HepG2 (cell line): Measurements from ENCODE around the gene MFAP2. TPM values are rescaled to one million over a fixed set of nuclear protein-coding genes. Genes with fewer than 3 reads are reported as not detected.

Source experiments
- ATAC-seq: fragments of 200-7000 bp; cut with Tn5 transposase; 3 replicates; pipeline ENCODE4 v1.9.1; 2020; ENCODE audit warnings: mild to moderate bottlenecking, moderate library complexity
- BruUV-seq: library from RNA; stranded (reverse); fragments of 400-500 nt; replicated peaks from 2 replicates; lab custom pipeline; 2021; lab: Mats Ljungman, UMichigan
- CTCF ChIA-PET: fragments of 300-600 bp; formaldehyde crosslinking; extraction: SDS; loops from one replicate; lab custom pipeline; 2021; ENCODE audit warnings: low total read pairs, inconsistent platforms, low intra/inter-chr PET ratio; lab: Yijun Ruan, JAX
- POLR2A ChIA-PET: fragments of 350-600 bp; sonication (Branson Sonifier 250); formaldehyde crosslinking; loops from one replicate; lab custom pipeline; 2020; ENCODE audit warnings: antibody characterized with exemption, inconsistent platforms; lab: Yijun Ruan, JAX
- DNase-seq: peaks from one replicate; pipeline ENCODE4 v3.0.0-alpha.2; 2015; ENCODE audit warnings: low spot score
- FAIRE-seq: peaks from 3 replicates; lab custom pipeline; 2011; peaks lifted over from hg19 to GRCh38; lab: Jason Lieb, UNC
- H2AFZ ChIP-seq: one replicate; pipeline ENCODE4 v1.6.1; 2011; ENCODE audit warnings: low read length, inconsistent platforms
- H3K27ac ChIP-seq: fragments of 300-600 bp; 3 replicates; pipeline ENCODE4 v1.8.0; 2011; ENCODE audit warnings: mixed run types, mild to moderate bottlenecking, mixed read lengths, low read length, inconsistent platforms; ENCODE audit not compliant: insufficient read depth; ENCODE audit errors: extremely low read length
- H3K27me3 ChIP-seq, 2 experiments: fragments of 200-600 bp in 1 of 2; 2 replicates in 1 of 2; 3 replicates in 1 of 2; pipeline versions ENCODE4 v1.6.0 to v1.8.0; 2011; ENCODE audit warnings: low read length in 2 of 2, mild to moderate bottlenecking in 2 of 2, moderate library complexity in 2 of 2, inconsistent platforms in 1 of 2; ENCODE audit not compliant: insufficient read depth in 2 of 2, control insufficient read depth in 1 of 2
- H3K36me3 ChIP-seq, 2 experiments: fragments of 200-600 bp in 1 of 2; replicated peaks in 1 of 2; 2 replicates in 1 of 2; 3 replicates in 1 of 2; pipeline versions ENCODE4 v1.5.1 to v1.8.0; 2011; ENCODE audit warnings: low read length in 2 of 2, inconsistent platforms in 1 of 2; ENCODE audit not compliant: insufficient read depth in 2 of 2, control insufficient read depth in 1 of 2
- H3K4me1 ChIP-seq: 2 replicates; pipeline ENCODE4 v1.5.1; 2012; ENCODE audit warnings: low read length, inconsistent platforms; ENCODE audit not compliant: insufficient read depth
- H3K4me2 ChIP-seq: 2 replicates; pipeline ENCODE4 v1.6.0; 2011; ENCODE audit warnings: low read depth, low read length, inconsistent platforms
- H3K4me3 ChIP-seq, 3 experiments: fragments of 200-600 bp in 1 of 3; sonication (generic), shearing (Covaris generic) in 1 of 3; replicated peaks in 1 of 3; 2 replicates each; pipeline ENCODE4 v1.5.1; 2011 to 2016; ENCODE audit warnings: low read length in 3 of 3, inconsistent platforms in 2 of 3, low read depth in 2 of 3, mild to moderate bottlenecking in 2 of 3, control low read depth in 1 of 3, mixed read lengths in 1 of 3; ENCODE audit not compliant: insufficient read depth in 1 of 3
- H3K79me2 ChIP-seq: one replicate; pipeline ENCODE4 v1.6.1; 2011; ENCODE audit warnings: low read length, inconsistent platforms; ENCODE audit not compliant: insufficient read depth
- H3K9ac ChIP-seq: 2 replicates; pipeline ENCODE4 v1.6.0; 2011; ENCODE audit warnings: mild to moderate bottlenecking, low read depth, low read length, inconsistent platforms; ENCODE audit not compliant: insufficient read depth
- H3K9me3 ChIP-seq: 2 replicates; pipeline ENCODE4 v1.5.1; 2012; ENCODE audit warnings: mild to moderate bottlenecking, low read length
- H4K20me1 ChIP-seq: 2 replicates; pipeline ENCODE4 v1.6.0; 2011; ENCODE audit warnings: inconsistent platforms, mild to moderate bottlenecking, low read length, moderate library complexity; ENCODE audit not compliant: insufficient read depth
- BHLHE40 ChIP-seq: IDR thresholded peaks from 2 replicates; pipeline ENCODE4 v1.6.1; 2011; ENCODE audit warnings: low read length, improper control_type of control experiment
- IKZF4 ChIP-seq: sonication (generic); formaldehyde crosslinking; IDR thresholded peaks from 2 replicates; pipeline ENCODE4 v1.5.1; 2020; ENCODE audit warnings: borderline replicate concordance, mild to moderate bottlenecking, low read depth, missing genetic modification reagents; ENCODE audit errors: not compliant biosample characterization
- NRL ChIP-seq: sonication (generic); formaldehyde crosslinking; IDR thresholded peaks from 2 replicates; pipeline ENCODE4 v1.5.0; 2020; ENCODE audit warnings: missing genetic modification reagents, mild to moderate bottlenecking, moderate library complexity, borderline replicate concordance
- TBX2 ChIP-seq: sonication (generic); formaldehyde crosslinking; IDR thresholded peaks from 2 replicates; pipeline ENCODE4 v1.5.0; 2020; ENCODE audit warnings: missing genetic modification reagents, mild to moderate bottlenecking, borderline replicate concordance
- ZFY ChIP-seq: sonication (generic); formaldehyde crosslinking; IDR thresholded peaks from 2 replicates; pipeline ENCODE4 v1.4.0; 2020; ENCODE audit warnings: missing genetic modification reagents
- ZNF121 ChIP-seq: sonication (generic); formaldehyde crosslinking; IDR thresholded peaks from 2 replicates; pipeline ENCODE4 v1.5.0; 2020; ENCODE audit warnings: mild to moderate bottlenecking, missing genetic modification reagents
- ZSCAN9 ChIP-seq: IDR thresholded peaks from 2 replicates; pipeline ENCODE4 v1.6.1; 2016; ENCODE audit warnings: borderline replicate concordance
- WGBS: methylation state at CpG from one replicate; pipeline ENCODE4 v1.1.6; 2017; ENCODE audit warnings: low lambda C conversion rate; 5-methylcytosine and 5-hydroxymethylcytosine counted together
- in situ Hi-C: cut with HindIII; loops from 2 replicates; pipeline ENCODE4 v1.10.0; 2017; ENCODE audit warnings: low pct_unique_long_range_greater_than_20kb; ENCODE audit not compliant: extremely low pct_ligation_motif_present
- intact Hi-C: fragments of 100-400 bp; cut with micrococcal nuclease; formaldehyde crosslinking; loops from one replicate; pipeline ENCODE4 v1.10.0; 2022; ENCODE audit not compliant: unreplicated experiment
- polyA plus RNA-seq, 8 experiments: library from polyadenylated mRNA; depleted of rRNA in 3 of 8; stranded (reverse) in 7 of 8; unstranded in 1 of 8; fragments of >200 nt; fragmentation: Illumina TruSeq in 4 of 8; extraction: Trizol in 4 of 8; gene quantifications; 2 replicates each; pipeline versions ENCODE4 v1.2.1 to v1.2.3, GENCODE V29; 2011 to 2016; ENCODE audit warnings: low read depth in 4 of 8, missing spikeins in 1 of 8, mixed read lengths in 1 of 8; ENCODE audit not compliant: insufficient read depth in 1 of 8
- total RNA-seq, 5 experiments: library from RNA; depleted of rRNA; stranded (reverse); fragments of >200 nt; fragmentation: Illumina TruSeq; extraction: Trizol; gene quantifications; 2 replicates each; pipeline ENCODE4 v1.2.3, GENCODE V29; 2016; ENCODE audit warnings: low read depth in 1 of 5
- TF ChIP-seq, protein P1 (sequence below): sonication (generic); formaldehyde crosslinking; conservative IDR thresholded peaks from 2 replicates; pipeline ENCODE4 v1.5.0; 2020; ENCODE audit warnings: missing genetic modification reagents

The MFAP2 gene
- total and polyA plus RNA-seq, 2 of the 13 experiments (the other 11 are each of a cell fraction or from before 2014, with no cell fraction given) = 1.1 to 1.4 TPM

DNA sequence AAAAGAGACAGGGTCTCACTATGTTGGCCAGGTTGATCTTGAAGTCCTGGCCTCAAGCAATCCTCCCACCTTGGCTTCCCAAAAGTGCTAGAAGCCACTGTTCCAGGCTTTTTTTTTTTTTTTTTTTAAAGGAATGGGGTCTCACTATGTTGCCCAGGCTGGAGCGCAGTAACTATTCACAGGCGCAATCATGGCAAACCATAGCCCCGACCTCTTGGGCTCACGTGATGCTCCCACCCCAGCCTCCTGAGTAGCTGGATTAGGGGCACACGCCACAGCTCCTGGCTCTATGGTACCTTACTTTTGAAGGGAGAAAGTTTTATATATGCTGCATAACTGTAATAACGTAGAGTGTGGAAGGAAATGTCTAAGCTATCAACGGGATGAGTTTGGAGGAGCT lies 37.0 kb upstream of the MFAP2 start:
- Histone ChIP-seq H3K79me2 (no peaks in the 10 kb centered on the region), H3K4me3 (no peak overlapping the region), H4K20me1 (no peaks in the 10 kb centered on the region), H3K27me3 (no peaks in the 10 kb centered on the region), H3K9ac (no peak overlapping the region), H3K27ac (no peak overlapping the region), H3K36me3 (peaks cover 14 to 25% of the 10 kb centered on the region in 2 experiments; a peak in 4 of 5 replicates), H2AFZ (no peak overlapping the region), H3K9me3 (no peaks in the 10 kb centered on the region), H3K4me2 (no peak overlapping the region), H3K4me1 (peaks cover 22% of the 10 kb centered on the region)
- ATAC-seq = no peak
- BruUV-seq = no TSS peak
- TF ChIP-seq TBX2 (CRISPR knock-in tag) (no peak), ZNF121 (CRISPR knock-in tag) (0 out of 2 replicates have a peak, but pooled peaks have one; percentile 50), NRL (CRISPR knock-in tag) (no peak), IKZF4 (CRISPR knock-in tag) (no peak), BHLHE40 (no peak), ZFY (CRISPR knock-in tag) (no peak), ZSCAN9 (CRISPR knock-in tag) (no peak)
- TF ChIP-seq, protein P1, sequence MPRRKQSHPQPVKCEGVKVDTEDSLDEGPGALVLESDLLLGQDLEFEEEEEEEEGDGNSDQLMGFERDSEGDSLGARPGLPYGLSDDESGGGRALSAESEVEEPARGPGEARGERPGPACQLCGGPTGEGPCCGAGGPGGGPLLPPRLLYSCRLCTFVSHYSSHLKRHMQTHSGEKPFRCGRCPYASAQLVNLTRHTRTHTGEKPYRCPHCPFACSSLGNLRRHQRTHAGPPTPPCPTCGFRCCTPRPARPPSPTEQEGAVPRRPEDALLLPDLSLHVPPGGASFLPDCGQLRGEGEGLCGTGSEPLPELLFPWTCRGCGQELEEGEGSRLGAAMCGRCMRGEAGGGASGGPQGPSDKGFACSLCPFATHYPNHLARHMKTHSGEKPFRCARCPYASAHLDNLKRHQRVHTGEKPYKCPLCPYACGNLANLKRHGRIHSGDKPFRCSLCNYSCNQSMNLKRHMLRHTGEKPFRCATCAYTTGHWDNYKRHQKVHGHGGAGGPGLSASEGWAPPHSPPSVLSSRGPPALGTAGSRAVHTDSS (CRISPR knock-in tag) = no peak
- whole genome bisulfite sequencing = 94% methylated on average over 7 of the region's 7 CpGs
- in situ Hi-C loops = no loop called here
- FAIRE-seq = no peak
- POLR2A ChIA-PET = no interaction called here
- no peak for DNase-seq
- CTCF ChIA-PET = no interaction called here
- intact Hi-C loops = no loop called here
